ACC112 (cell line): ENCODE measurements around the gene RALGAPA2.

ENCODE experiments used
- H2AFZ ChIP-seq: fragments of 200-600 bp; sonication (generic); one replicate; pipeline ENCODE4 v1.6.0; 2017; ENCODE audit warnings: antibody characterized with exemption, low read length; ENCODE audit not compliant: unreplicated experiment
- H3K27ac ChIP-seq: fragments of 200-600 bp; sonication (generic); 2 replicates; pipeline ENCODE4 v1.5.1; 2014; ENCODE audit warnings: low read depth, mild to moderate bottlenecking, antibody characterized with exemption, low read length, moderate library complexity
- H3K27me3 ChIP-seq: fragments of 200-600 bp; sonication (generic); 2 replicates; pipeline ENCODE4 v1.6.1; 2014; ENCODE audit warnings: mild to moderate bottlenecking, antibody characterized with exemption, low read length, moderate library complexity, mixed read lengths; ENCODE audit not compliant: insufficient read depth
- H3K36me3 ChIP-seq: fragments of 200-600 bp; sonication (generic); 2 replicates; pipeline ENCODE4 v1.6.1; 2016; ENCODE audit warnings: mild to moderate bottlenecking, antibody characterized with exemption, low read length, moderate library complexity, mixed read lengths; ENCODE audit not compliant: insufficient read depth
- H3K4me1 ChIP-seq: fragments of 200-600 bp; sonication (generic); one replicate; pipeline ENCODE4 v1.6.1; 2016; ENCODE audit warnings: low read length, mixed read lengths; ENCODE audit not compliant: insufficient read depth, unreplicated experiment, control insufficient read depth
- H3K4me3 ChIP-seq: fragments of 200-600 bp; sonication (generic); 2 replicates; pipeline ENCODE4 v1.5.1; 2014; ENCODE audit warnings: mild to moderate bottlenecking, low read depth, low read length
- H3K79me2 ChIP-seq: fragments of 200-600 bp; sonication (generic); one replicate; pipeline ENCODE4 v1.6.0; 2016; ENCODE audit warnings: low read length; ENCODE audit not compliant: control insufficient read depth, unreplicated experiment, insufficient read depth

The RALGAPA2 gene

DNA sequence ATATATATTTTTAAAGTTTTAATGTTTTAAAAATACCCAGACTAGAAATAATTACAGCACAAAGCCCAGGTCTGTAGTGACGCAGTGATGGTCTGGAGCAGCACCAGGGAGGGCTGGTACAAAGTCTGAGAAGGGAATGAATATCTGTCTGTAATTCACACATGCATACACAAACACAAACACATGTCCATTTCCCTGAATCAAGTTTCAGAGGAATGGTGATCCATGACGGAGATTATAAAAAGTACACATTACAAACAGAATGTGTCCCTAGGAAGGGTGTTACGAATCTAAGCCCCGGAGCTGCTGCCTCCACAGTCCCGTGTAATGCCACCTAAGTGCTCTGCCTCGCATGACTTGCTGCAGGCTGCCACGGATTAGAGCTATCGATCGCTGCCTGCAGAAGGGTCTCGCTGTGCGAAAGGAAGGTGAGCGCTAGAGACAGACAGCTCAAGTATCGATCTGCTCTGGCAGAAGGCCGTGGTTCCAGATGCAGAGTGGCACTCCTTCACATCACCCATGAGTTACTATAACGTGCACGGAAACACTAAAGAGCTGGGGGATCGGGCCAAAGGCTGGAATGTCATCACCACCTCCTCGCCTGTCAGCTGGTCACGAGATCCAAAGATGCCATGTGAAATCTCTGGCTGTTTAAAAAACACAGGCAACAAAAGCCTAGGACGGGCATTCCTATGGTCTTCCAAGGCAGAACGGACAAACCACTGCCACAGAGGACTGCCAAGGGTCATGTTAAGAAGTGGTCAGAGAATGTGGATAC lies 257.4 kb downstream of the RALGAPA2 start:
- Histone ChIP-seq H3K27me3 (no peaks in the 10 kb centered on the region), H3K27ac (no peak overlapping the region), H2AFZ (no peak overlapping the region), H3K36me3 (no peaks in the 10 kb centered on the region), H3K79me2 (no peaks in the 10 kb centered on the region), H3K4me3 (no peak overlapping the region), H3K4me1 (peaks cover 21% of the 10 kb centered on the region)

- H3K79me2 ChIP-seq: no peaks in the 10 kb centered on the region
- no peaks in the 10 kb centered on the region for H3K27me3 ChIP-seq
- no peak overlapping the region for H3K27ac ChIP-seq
- H3K4me3 ChIP-seq: no peak overlapping the region
- peaks cover 21% of the 10 kb centered on the region for H3K4me1 ChIP-seq
- H2AFZ ChIP-seq: no peak overlapping the region
- H3K36me3 ChIP-seq: no peaks in the 10 kb centered on the region
Observed at GRCh38 chr20:20454367-20454766, 258.1 kb downstream of the RALGAPA2 start.

GRCh38 chr20:20452254-20452676 lies 260.2 kb downstream of the RALGAPA2 start:
- no peaks in the 10 kb centered on the region for H3K79me2 ChIP-seq
- H3K4me3 ChIP-seq: peak overlapping the region; percentile 58
- peaks cover 17% of the 10 kb centered on the region for H3K4me1 ChIP-seq
- H3K27me3 ChIP-seq: no peaks in the 10 kb centered on the region
- H3K27ac ChIP-seq: no peak overlapping the region
- peak overlapping the region; percentile 58 for H2AFZ ChIP-seq
- H3K36me3 ChIP-seq: no peaks in the 10 kb centered on the region

DNA sequence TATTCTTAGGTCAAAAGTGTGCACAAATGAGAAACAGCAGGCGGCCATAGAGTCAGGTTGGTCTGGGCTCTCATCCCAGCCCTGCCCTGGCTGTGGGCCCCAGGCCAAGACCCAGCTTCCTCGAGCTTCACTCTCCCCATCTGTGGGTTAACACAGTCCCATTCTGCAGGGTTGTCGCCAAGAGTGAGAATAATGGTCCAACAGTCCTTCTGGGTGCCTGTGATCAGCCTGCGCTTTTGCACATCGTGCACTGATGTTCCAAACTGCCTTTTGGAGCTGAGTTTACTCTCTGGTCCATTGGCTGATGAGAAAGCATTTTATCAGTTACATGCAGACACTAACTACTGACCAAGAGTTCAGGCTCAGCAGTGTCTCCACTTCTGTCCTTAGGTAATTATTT lies 261.9 kb downstream of the RALGAPA2 start:
- no peak overlapping the region for H2AFZ ChIP-seq
- no peaks in the 10 kb centered on the region for H3K36me3 ChIP-seq
- no peak overlapping the region for H3K27ac ChIP-seq

DNA sequence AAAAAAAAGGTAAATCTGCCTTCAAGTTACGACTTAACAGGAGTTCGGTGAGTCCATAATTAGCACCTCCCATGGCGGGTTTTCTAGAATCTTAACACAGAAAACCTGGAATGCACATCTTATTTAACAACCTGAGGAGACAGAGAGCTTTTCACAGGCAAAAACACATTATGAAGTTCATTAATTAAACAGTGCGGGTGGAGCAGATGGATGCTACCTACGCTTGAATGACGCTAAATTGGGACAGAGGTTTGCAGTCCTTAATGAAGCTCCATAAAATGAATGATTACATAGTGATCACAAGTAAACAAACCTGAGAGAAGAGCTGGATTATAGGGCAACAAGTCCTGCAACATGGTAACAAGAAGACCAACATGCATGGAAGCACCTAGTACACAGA lies 263.6 kb downstream of the RALGAPA2 start:
- Histone ChIP-seq H3K27ac (no peak overlapping the region), H3K4me3 (no peak overlapping the region), H3K27me3 (no peaks in the 10 kb centered on the region), H3K79me2 (no peaks in the 10 kb centered on the region), H3K4me1 (peaks cover 17% of the 10 kb centered on the region), H3K36me3 (no peaks in the 10 kb centered on the region), H2AFZ (no peak overlapping the region)

More for the DNA sequence above, 261.9 kb downstream of the RALGAPA2 start:
- Histone ChIP-seq H3K4me3 (no peak overlapping the region), H3K4me1 (peaks cover 17% of the 10 kb centered on the region), H3K79me2 (no peaks in the 10 kb centered on the region), H3K27me3 (no peaks in the 10 kb centered on the region)

DNA sequence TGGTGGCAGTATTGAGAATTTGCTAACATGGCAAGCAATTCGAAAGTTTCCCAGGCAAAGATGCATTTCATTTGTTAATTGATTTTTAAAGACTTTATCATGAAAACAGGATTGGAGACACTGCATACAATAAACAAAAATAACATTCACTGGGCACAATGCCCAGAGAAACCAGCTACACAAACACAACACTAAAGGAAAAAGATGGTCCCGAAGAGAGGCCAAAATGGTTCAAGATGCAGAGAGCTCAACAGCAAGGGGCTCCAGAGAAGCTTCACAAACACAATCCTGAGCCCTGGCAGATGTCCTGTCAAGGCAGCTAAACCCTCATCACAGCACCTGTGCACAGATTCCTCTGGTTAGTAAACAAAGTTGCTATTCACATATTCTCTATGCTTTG lies 265.2 kb downstream of the RALGAPA2 start:
- Histone ChIP-seq H3K4me1 (peaks cover 11% of the 10 kb centered on the region), H3K27me3 (no peaks in the 10 kb centered on the region), H3K79me2 (no peaks in the 10 kb centered on the region), H3K27ac (no peak overlapping the region), H3K4me3 (no peak overlapping the region), H3K36me3 (no peaks in the 10 kb centered on the region), H2AFZ (no peak overlapping the region)

- no peaks in the 10 kb centered on the region for H3K27me3 ChIP-seq
- no peak overlapping the region for H2AFZ ChIP-seq
- H3K27ac ChIP-seq: no peak overlapping the region
- no peak overlapping the region for H3K4me3 ChIP-seq
- H3K79me2 ChIP-seq: no peaks in the 10 kb centered on the region
- peaks cover 11% of the 10 kb centered on the region for H3K4me1 ChIP-seq
- H3K36me3 ChIP-seq: no peaks in the 10 kb centered on the region
Observed at GRCh38 chr20:20446425-20447015, 265.9 kb downstream of the RALGAPA2 start.

GRCh38 chr20:20446001-20446400 lies 266.4 kb downstream of the RALGAPA2 start:
- Histone ChIP-seq H3K4me3 (no peak overlapping the region), H3K27ac (no peak overlapping the region), H3K27me3 (no peaks in the 10 kb centered on the region), H2AFZ (no peak overlapping the region), H3K36me3 (no peaks in the 10 kb centered on the region), H3K79me2 (no peaks in the 10 kb centered on the region), H3K4me1 (peaks cover 6% of the 10 kb centered on the region)

GRCh38 chr20:20443504-20443903 lies 268.9 kb downstream of the RALGAPA2 start:
- Histone ChIP-seq H3K36me3 (no peaks in the 10 kb centered on the region), H3K27me3 (no peaks in the 10 kb centered on the region), H3K4me3 (no peak overlapping the region), H3K27ac (no peak overlapping the region), H3K79me2 (no peaks in the 10 kb centered on the region), H3K4me1 (no peaks in the 10 kb centered on the region), H2AFZ (no peak overlapping the region)

- no peak overlapping the region for H2AFZ ChIP-seq
- H3K79me2 ChIP-seq: no peaks in the 10 kb centered on the region
- H3K4me1 ChIP-seq: no peaks in the 10 kb centered on the region
- no peaks in the 10 kb centered on the region for H3K36me3 ChIP-seq
- H3K27me3 ChIP-seq: no peaks in the 10 kb centered on the region
- H3K27ac ChIP-seq: no peak overlapping the region
- no peak overlapping the region for H3K4me3 ChIP-seq
Observed at GRCh38 chr20:20442466-20442865, 270.0 kb downstream of the RALGAPA2 start.
